Upper lobe of left lung (tissue), 6 donors: ENCODE results near the gene XRCC5. TPM values are rescaled to one million over a fixed set of nuclear protein-coding genes. Genes with fewer than 3 reads are reported as not detected.
"Not testable (repeated sequence)": the region's sequence is repeated elsewhere in the genome, so short reads cannot be mapped to it uniquely, and the experiment has no call there.

Source experiments
- ATAC-seq, 2 donors: fragments of 200-7000 bp; cut with Tn5 transposase; one replicate each; pipeline ENCODE4 v1.9.1; 2022; ENCODE audit warnings: mild to moderate bottlenecking in 2 of 2, moderate library complexity in 2 of 2; ENCODE audit not compliant: low FRiP score in 2 of 2
- DNase-seq, 2 donors: peaks; one replicate each; pipeline ENCODE4 v3.0.0-alpha.2; 2019 to 2020
- H3K27ac ChIP-seq, 4 donors: fragments of 200-600 bp; sonication (generic); one replicate each; pipeline ENCODE4 v1.5.1; 2016 to 2019
- H3K27me3 ChIP-seq, 4 donors: fragments of 200-600 bp; sonication (generic); one replicate each; pipeline ENCODE4 v1.5.1; 2017 to 2019
- H3K36me3 ChIP-seq, 4 donors: fragments of 200-600 bp; sonication (generic); one replicate each; pipeline ENCODE4 v1.5.1; 2016 to 2019
- H3K4me1 ChIP-seq, 4 donors: fragments of 200-600 bp; sonication (generic); one replicate each; pipeline ENCODE4 v1.5.1; 2018 to 2019
- H3K4me3 ChIP-seq, 4 donors: fragments of 200-600 bp; sonication (generic); one replicate each; pipeline ENCODE4 v1.5.1; 2017 to 2019; ENCODE audit warnings: mild to moderate bottlenecking in 2 of 4, moderate library complexity in 1 of 4
- H3K9me3 ChIP-seq, 4 donors: fragments of 200-600 bp; sonication (generic); one replicate each; pipeline ENCODE4 v1.5.1; 2018 to 2019
- EP300 ChIP-seq, 4 donors: sonication (generic); formaldehyde crosslinking; IDR thresholded peaks; one replicate each; pipeline ENCODE4 v1.5.1; 2017; ENCODE audit warnings: antibody characterized with exemption in 4 of 4, control low read depth in 2 of 4
- POLR2A ChIP-seq, 4 donors: fragments of 450-650 bp; IDR thresholded peaks; one replicate each; pipeline ENCODE4 v1.5.1; 2016 to 2017; ENCODE audit warnings: antibody characterized with exemption in 4 of 4, mild to moderate bottlenecking in 2 of 4
- POLR2AphosphoS5 ChIP-seq, 2 donors: sonication (generic); formaldehyde crosslinking; IDR thresholded peaks; one replicate each; pipeline ENCODE4 v1.5.1; 2017; ENCODE audit warnings: antibody characterized with exemption in 2 of 2
- WGBS, 2 donors: methylation state at CpG; one replicate each; pipeline ENCODE4 v1.1.5; 2017 to 2018; 5-methylcytosine and 5-hydroxymethylcytosine counted together
- total RNA-seq, 6 donors: library from RNA; depleted of rRNA in 4 of 6; stranded (reverse); fragments of >200 nt in 4 of 6; gene quantifications; one replicate each; pipeline versions ENCODE4 v1.1.0 to v1.2.1, GENCODE V29; 2016 to 2021
- TF ChIP-seq, protein P1 (sequence below), 6 experiments: fragments of 450-650 bp in 4 of 6; fragments of 200-600 bp in 2 of 6; sonication (generic) in 2 of 6; IDR thresholded peaks; one replicate each; pipeline ENCODE4 v1.5.1; 2016 to 2019; ENCODE audit warnings: antibody characterized with exemption in 6 of 6
- donor health status: DM: no; HTN: no; CAD: no; lungs with moderate emphysema.
- donor health status: DM: no; HTN: yes; CAD: no; lungs with severe emphysema.

XRCC5 gene
- total RNA-seq, 6 donors from 2014 or later, result 57.3 to 163 (median 131) TPM

DNA sequence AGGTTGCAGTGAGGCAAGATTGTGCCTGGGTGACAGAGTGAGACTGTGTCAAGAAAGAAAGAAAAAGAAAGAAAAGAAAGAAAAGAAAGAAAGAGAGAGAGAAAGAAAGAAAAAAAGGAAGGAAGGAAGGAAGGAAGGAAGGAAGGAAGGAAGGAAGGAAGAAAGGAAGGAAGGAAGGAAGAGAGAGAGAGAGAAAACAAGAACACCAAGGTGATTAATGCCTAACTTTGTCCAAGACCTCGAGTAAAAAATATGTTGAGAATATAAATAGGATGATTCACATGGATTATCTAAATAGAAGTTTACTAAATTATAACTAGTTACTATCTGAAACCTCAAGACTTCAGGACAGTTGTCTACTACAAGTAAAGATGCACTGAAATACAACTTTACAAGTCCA is 34.8 kb upstream of the XRCC5 start:
- ATAC-seq (no peak), DNase-seq (no peak)
- no peaks in the 10 kb centered on the region for H3K9me3 ChIP-seq
- WGBS, 2 donors, result 50 to 56% methylated on average over 1 of the region's 1 CpG
- no peak overlapping the region for H3K4me3 ChIP-seq
- TF ChIP-seq POLR2A (IDR thresholded peaks at IDR 0.05) (no peak), EP300 (IDR thresholded peaks at IDR 0.05) (no peak), POLR2AphosphoS5 (IDR thresholded peaks at IDR 0.05) (no peak)
- TF ChIP-seq, protein P1, sequence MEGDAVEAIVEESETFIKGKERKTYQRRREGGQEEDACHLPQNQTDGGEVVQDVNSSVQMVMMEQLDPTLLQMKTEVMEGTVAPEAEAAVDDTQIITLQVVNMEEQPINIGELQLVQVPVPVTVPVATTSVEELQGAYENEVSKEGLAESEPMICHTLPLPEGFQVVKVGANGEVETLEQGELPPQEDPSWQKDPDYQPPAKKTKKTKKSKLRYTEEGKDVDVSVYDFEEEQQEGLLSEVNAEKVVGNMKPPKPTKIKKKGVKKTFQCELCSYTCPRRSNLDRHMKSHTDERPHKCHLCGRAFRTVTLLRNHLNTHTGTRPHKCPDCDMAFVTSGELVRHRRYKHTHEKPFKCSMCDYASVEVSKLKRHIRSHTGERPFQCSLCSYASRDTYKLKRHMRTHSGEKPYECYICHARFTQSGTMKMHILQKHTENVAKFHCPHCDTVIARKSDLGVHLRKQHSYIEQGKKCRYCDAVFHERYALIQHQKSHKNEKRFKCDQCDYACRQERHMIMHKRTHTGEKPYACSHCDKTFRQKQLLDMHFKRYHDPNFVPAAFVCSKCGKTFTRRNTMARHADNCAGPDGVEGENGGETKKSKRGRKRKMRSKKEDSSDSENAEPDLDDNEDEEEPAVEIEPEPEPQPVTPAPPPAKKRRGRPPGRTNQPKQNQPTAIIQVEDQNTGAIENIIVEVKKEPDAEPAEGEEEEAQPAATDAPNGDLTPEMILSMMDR (IDR thresholded peaks at IDR 0.05), result no peak
- H3K36me3 ChIP-seq, result no peaks in the 10 kb centered on the region
- no peaks in the 10 kb centered on the region for H3K27me3 ChIP-seq
- H3K27ac ChIP-seq, result no peak overlapping the region
- H3K4me1 ChIP-seq, result peaks cover 0 to 23% (median 9%) of the 10 kb centered on the region in 4 donors

DNA sequence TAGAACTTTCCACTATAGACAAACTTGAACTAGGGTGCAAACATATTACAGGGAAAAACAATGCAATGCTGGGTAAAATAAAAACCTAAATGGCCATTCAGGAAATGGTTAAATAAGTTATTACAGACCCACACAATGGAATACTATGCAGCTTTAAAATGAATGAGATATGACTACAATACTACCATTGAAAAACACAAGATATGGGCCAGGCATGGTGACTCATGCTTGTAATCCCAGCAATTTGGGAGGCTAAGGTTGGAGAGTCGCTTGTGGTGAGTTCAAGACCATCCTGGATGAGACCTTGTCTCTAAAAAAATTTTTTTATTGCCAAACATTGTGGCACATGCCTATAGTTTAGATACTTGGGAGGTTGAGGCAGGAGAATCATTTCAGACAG is 34.4 kb upstream of the XRCC5 start:
- Histone ChIP-seq H3K27ac (no peak overlapping the region), H3K27me3 (no peaks in the 10 kb centered on the region), H3K4me3 (no peak overlapping the region), H3K9me3 (no peaks in the 10 kb centered on the region), H3K36me3 (no peaks in the 10 kb centered on the region), H3K4me1 (peaks cover 0 to 23% (median 9%) of the 10 kb centered on the region in 4 donors)
- no peak for ATAC-seq
- TF ChIP-seq POLR2AphosphoS5 (IDR thresholded peaks at IDR 0.05) (no peak), EP300 (IDR thresholded peaks at IDR 0.05) (no peak)
- TF ChIP-seq, protein P1 (IDR thresholded peaks at IDR 0.05), result no peak
- DNase-seq, result no peak
- 93 to 96% methylated on average over 1 of the region's 1 CpG for WGBS, 2 donors

DNA sequence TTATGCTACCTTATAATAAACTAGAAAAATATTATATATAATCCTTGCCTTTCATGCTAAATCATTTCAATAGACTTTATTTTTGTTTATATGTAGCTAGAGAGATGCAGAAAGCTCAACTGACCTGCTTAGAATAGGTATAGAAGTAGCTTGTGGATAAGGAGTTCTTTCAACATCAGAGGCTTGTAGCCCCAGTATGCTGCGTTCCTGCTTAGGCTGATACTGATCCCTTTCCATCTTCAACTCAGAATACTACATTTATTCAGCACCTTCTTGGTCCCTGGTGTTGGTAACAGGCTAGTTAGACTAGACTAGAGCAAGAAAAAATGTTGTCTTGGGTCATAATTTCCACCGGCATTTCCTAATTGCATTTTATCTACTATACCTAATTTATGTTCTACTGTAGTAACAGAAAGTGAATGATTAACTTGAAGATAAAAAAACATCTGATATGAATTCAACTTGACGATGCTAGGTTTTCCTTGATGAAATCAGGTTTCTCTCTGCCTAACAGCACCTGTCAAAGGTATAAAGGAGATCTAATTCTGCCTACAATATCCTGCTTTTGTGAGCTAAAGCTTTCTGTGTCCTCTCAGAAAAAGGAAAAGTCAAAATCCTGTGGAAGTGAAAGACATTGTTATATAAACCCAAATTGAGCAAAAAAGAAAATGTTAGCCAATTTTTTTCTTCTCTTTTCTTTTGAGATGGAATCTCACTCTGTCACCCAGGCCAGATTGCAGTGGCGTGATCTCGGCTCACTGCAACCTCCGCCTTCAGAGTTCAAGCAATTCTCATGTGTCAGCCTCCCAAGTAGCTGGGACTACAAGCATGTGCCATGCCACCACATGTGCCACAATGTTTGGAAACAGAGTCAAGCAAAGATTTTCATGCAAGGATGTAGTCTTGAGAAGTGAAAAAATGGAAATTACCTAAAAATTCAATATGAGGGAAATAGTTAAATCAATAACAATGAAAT is 33.4 kb upstream of the XRCC5 start:
- Histone ChIP-seq H3K4me1 (peaks cover 4 to 28% (median 14%) of the 10 kb centered on the region in 4 donors), H3K27ac (no peak overlapping the region), H3K27me3 (no peaks in the 10 kb centered on the region), H3K9me3 (no peaks in the 10 kb centered on the region), H3K4me3 (no peak overlapping the region), H3K36me3 (no peaks in the 10 kb centered on the region)
- ATAC-seq (no peak), DNase-seq (no peak)
- TF ChIP-seq EP300 (IDR thresholded peaks at IDR 0.05), result no peak
- TF ChIP-seq, protein P1 (IDR thresholded peaks at IDR 0.05), result no peak
- no peak for TF ChIP-seq POLR2A (IDR thresholded peaks at IDR 0.05)
- no peak for TF ChIP-seq POLR2AphosphoS5 (IDR thresholded peaks at IDR 0.05)
- WGBS, 2 donors, result 80 to 86% methylated on average over 6 of the region's 6 CpGs

DNA sequence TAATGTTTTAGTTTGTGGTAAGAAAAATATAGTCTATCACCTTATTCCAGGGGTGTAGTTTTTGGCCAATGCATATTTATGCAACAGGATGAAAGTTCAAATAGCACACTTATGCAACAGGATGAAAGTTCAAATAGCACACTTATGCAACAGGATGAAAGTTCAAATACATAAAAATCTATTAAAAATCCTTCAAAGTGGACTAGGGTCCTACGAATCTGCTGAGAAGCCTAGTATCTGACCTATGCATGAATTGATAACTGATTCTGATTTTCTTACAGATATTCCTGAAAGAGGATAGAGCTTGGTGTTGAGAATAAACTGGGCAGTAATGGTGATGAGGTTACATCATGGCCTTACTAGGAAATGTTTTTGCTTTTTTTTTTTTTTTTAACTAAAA is 30.4 kb upstream of the XRCC5 start:
- no peak for DNase-seq
- H3K4me3 ChIP-seq, result no peak overlapping the region
- no peak for ATAC-seq
- H3K4me1 ChIP-seq, result peaks cover 10 to 32% (median 22%) of the 10 kb centered on the region in 4 donors
- no peaks in the 10 kb centered on the region for H3K9me3 ChIP-seq
- 23 to 42% methylated on average over 1 of the region's 1 CpG for WGBS, 2 donors
- H3K36me3 ChIP-seq, result no peaks in the 10 kb centered on the region
- H3K27me3 ChIP-seq, result no peaks in the 10 kb centered on the region
- H3K27ac ChIP-seq, result no peak overlapping the region
- TF ChIP-seq POLR2AphosphoS5 (IDR thresholded peaks at IDR 0.05) (no peak), POLR2A (IDR thresholded peaks at IDR 0.05) (no peak), EP300 (IDR thresholded peaks at IDR 0.05) (no peak)
- TF ChIP-seq, protein P1 (IDR thresholded peaks at IDR 0.05), result no peak

DNA sequence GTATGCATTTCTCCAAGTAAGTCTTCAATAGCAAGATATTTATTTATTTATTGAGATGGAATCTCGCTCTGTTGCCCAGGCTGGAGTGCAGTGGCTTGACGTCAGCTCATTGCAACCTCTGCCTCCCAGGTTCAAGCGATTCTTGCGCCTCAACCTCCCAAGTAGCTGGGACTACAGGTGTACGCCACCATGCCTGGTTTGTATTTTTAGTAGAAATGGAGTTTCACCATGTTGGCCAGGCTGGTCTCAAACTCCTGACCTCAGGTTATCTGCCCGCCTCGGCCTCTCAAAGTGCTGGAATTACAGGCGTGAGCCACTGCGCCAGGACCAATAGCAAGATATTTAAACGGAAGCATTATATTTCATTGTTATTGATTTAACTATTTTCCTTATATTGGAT is 29.1 kb upstream of the XRCC5 start:
- H3K4me3 ChIP-seq, DNase-seq: not testable (repeated sequence)
- 96 to 98% methylated on average over 10 of the region's 10 CpGs for WGBS, 2 donors

More for the DNA sequence above, 29.1 kb upstream of the XRCC5 start:
- not testable (repeated sequence) for H3K27me3 ChIP-seq, ATAC-seq, H3K27ac ChIP-seq, H3K36me3 ChIP-seq, H3K9me3 ChIP-seq
- peaks cover 10 to 32% (median 22%) of the 10 kb centered on the region in 4 donors for H3K4me1 ChIP-seq
